ENCODE results near the gene FGFR1OP2.

GRCh38 chr12:27000961-27001360 lies 62.7 kb downstream of the FGFR1OP2 start:
- TF ChIP-seq CTCF (IDR thresholded peaks at IDR 0.05 in 8 of 11, conservative IDR thresholded peaks at IDR 0.05 in 3 of 11) (no peak), POLR2AphosphoS5 (IDR thresholded peaks at IDR 0.05) (no peak)

Measured in spleen (tissue), 7 donors.